ENCODE data around the gene RAPGEF5. TPM values are rescaled to one million over a fixed set of nuclear protein-coding genes. Genes with fewer than 3 reads are reported as not detected.
A peak's percentile ranks its signal among the peaks of the same experiment; 100 is the strongest.

Gene RAPGEF5
- total RNA-seq: 2.3 and 4.0 TPM in 2 replicates

DNA sequence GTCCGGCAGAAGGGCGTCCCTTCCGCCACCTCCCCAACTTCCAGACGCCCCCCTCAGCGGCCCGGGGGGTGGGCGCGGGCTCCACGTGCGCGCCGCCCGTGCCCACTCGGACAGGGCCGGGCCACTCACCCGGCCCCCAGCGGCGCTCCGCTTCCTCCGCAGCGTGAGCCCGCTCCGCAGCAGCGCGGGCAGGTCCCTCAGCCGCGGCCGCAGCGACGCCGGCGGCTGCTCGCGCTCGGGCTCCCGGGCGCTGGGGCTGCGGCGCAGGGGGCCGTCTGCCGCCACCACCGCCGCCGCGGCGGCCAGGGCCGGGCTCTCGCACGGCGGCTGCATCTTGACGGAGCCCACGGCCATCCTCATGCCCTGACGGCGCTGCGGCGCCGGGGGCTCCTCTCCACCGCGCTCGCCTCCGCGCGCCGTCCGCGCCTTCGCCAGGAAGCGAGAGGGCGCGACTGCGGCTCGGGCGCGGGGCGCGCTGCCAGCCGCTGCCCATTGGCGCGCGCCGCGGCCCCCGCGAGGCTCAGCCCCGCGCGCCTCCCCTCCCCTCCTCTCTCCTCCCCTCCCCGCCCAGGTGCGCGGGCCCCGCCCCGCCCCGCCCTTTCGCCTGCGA is at the start of gene RAPGEF5:
Gene RAPGEF5 (minus strand): TSS at position 454 of the 610 bp plus-strand sequence. CDS start 94 bp downstream, at position 360.
- DNase-seq (ENCODE audit: low read depth): no peak

- no peak for DNase-seq (ENCODE audit: low read depth)
Measured at GRCh38 chr7:22406715-22407114, 49.8 kb upstream of the RAPGEF5 start.

GRCh38 chr7:22404421-22405023 is 47.6 kb upstream of the RAPGEF5 start:
- DNase-seq (ENCODE audit: low read depth): peak; percentile 73

GRCh38 chr7:22403344-22403743 is 46.4 kb upstream of the RAPGEF5 start:
- DNase-seq (ENCODE audit: low read depth): no peak

DNA sequence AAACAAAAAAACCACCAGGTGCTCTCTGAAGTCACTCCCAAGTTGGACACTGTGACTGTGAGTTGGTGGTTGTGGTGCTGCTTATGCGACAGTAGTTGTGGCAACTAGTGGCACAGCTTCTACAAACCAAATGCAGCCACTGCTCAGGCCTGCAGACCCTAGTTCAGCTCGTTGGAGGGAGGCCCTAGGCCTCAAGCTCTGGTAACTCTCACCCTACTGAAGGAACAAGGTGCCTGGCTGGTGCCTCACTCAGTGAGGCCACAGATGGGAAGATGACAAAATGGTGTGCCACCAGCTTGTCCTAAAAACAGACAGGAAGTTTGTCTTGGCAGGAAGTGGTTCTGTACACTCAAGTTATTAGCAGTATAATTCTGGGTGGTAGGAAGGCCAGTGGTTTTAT is 45.3 kb upstream of the RAPGEF5 start:
- no peak for DNase-seq (ENCODE audit: low read depth)

DNA sequence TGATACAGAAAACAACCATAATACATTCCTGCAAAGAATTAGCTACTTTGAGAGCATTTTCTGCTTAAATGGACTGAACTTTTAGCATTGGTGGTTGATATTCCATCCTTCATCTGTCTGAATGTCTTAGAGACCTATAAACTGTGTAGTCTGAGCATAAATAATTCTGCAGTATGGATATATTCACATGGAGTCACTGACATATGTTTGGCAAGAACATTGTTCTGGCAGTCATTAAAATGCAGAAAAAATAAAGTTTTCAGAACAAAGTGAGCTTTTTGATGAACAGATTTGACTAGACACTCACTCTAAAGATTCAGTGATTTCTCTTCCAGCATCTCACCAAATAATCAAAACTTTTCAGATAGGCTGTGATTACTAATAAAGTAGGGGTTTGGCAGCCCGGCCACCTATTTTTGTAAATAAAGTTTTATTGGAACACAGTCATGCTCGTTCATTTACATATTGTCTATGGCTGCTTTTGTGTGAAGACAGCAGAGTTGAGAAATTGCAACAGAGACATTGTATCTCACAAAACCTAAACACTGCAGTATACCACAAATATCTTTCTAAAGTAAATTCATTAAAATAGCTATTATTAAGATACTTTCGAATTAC is 44.1 kb upstream of the RAPGEF5 start:
- no peak for DNase-seq (ENCODE audit: low read depth)

- no peak for DNase-seq (ENCODE audit: low read depth)
Measured at GRCh38 chr7:22400150-22400814, 43.3 kb upstream of the RAPGEF5 start.

DNA sequence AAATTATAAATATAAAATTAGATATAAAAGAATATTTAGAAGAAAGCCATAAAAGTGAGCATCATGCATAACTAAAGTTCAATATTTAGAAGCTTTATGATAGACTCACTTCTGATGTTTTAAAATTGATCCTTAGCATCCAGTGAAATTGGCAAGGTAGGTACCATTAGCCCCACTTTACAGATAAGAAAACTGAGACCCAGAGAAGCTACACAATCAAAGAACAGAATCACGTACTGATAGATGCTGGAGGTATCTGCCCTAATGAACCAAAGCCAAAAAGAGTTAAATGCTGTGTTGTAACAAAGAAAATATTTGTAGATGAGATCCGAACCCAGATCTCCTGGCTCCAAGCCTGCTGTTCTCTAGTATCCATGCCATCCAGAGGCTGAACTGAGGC is 42.6 kb upstream of the RAPGEF5 start:
- no peak for DNase-seq (ENCODE audit: low read depth)

DNA sequence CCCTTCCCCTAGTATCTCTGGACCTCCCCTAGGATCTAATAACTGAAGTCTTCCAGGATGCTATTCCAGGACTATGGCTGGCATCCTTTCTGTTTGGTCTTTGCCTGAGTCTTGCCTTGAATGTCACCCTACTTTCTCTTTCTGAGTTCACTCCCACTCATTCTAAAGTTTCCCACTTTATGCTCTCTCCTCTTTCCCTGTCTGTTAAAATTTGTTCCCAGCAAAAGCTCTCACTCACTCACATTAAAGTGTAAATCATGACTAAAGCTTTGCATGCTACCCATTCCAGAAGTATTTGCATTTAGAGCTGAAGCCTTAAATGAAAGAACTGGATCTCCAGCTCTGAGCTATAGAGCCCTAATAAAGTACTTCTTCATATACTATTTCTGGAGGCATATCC is 42.1 kb upstream of the RAPGEF5 start:
- no peak for DNase-seq (ENCODE audit: low read depth)

DNA sequence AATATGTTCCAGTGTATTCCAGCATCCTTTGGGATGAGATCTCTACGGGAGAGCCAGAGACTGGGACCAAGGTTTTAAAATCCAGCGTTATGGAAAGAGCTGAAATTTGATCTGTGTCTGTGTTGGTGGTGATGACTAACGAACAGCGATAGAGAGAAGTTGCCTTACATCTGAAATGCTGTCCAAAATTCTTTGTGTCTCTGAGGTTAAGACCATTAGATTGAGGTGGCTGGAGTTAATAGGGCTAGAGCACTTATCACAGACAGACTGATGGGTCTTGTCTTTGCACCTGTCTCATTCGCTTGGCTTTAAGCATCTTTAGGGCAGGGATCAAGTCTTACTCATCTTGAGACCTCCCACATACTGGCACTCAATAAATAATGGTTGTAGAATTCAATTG is 41.0 kb upstream of the RAPGEF5 start:
- no peak for DNase-seq (ENCODE audit: low read depth)

DNA sequence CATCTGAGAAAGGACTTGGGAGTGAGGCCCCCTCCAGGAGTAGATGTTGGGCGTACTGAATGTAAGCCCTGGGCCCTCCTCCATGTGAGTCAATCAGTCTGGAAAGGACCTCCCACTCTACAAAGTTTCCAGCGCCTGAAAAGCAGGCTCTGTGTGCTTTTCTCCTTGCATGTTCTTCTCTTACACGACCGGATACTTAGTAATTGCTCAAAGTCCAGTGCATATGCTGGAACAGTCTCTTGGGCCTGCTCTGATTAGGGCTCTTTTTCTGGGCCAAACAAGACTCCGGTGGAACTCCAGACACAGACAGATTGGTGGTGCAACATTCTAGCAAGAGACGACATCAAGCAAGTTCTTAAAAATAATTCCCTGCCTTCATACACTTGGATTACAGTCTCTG is 38.3 kb upstream of the RAPGEF5 start:
- no peak for DNase-seq (ENCODE audit: low read depth)

DNA sequence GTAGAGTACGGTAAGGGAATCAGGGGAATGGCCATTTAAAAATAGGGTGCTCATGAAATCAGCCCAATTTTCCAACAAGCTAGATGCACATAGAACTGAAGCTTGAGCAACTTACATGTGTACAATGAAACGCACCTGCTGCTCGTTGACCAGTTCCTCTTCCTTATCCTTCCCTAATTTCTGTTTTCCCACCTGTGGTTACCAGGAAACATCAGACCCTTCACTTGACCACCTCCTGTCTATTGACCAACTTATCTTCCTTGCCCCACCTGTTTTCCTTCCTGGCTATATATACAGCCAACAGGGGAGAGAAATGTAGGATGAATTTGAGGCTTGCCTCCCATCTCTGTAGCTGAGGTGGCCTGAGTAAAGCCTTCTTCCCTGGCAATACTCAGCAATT is 37.8 kb upstream of the RAPGEF5 start:
- DNase-seq (ENCODE audit: low read depth): no peak

- no peak for DNase-seq (ENCODE audit: low read depth)
Measured at GRCh38 chr7:22393913-22394729, 37.2 kb upstream of the RAPGEF5 start.

GRCh38 chr7:22390516-22390915 is 33.6 kb upstream of the RAPGEF5 start:
- no peak for DNase-seq (ENCODE audit: low read depth)

DNA sequence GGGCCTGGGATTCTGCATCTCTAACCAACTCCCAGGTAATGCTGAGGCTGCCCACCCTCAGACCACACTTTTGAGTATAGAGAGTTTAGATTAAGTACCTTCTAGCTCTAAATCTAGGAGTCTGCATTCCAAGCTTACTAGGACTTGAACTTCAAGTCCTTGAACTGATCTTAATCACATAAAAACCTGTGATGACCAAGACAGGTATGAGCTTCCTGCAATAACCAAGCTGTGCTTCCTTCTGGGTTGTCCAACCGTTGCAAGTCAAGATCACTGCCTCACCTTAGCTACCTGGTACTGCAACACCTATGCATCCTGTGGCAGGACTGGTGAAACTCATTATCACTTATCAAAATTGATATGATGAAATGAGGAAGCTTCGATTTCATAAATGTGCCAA is 32.9 kb upstream of the RAPGEF5 start:
- peak; percentile 18 for DNase-seq (ENCODE audit: low read depth)

- no peak for DNase-seq (ENCODE audit: low read depth)
Measured at GRCh38 chr7:22387583-22387982, 30.6 kb upstream of the RAPGEF5 start.

- no peak for DNase-seq (ENCODE audit: low read depth)
Measured at GRCh38 chr7:22386865-22387264, 29.9 kb upstream of the RAPGEF5 start.

DNA sequence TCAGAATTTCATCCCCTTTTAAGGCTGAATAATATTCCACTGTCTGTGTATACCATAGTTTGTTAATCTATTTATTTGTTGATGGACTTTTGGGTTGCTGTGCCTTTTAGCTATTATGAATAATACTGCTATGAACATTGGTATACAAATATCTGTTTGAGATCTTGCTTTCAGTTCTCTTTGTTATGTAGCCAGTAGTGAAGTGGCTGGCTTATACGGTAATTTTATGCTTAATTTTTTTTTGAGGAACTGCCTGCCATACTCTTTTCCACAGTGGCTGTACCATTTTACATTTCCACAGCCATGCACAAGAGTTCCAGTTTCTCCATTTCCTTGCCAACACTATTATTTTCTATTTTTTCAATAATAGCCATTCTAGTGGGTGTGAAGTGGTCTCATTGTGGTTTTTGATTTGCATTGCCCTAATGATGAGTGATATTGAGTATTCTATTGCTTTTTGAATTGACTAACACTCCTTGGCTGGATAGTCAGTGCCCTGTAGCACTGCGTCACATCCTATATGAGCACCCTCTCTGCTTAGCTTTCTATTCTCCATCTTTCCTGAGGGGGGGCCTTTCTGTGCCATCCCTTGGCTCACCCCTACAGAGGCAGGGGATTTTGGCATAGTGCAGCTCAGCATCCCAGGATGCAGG is 29.4 kb upstream of the RAPGEF5 start:
- no peak for DNase-seq (ENCODE audit: low read depth)

GRCh38 chr7:22385326-22385725 is 28.4 kb upstream of the RAPGEF5 start:
- no peak for DNase-seq (ENCODE audit: low read depth)

GRCh38 chr7:22380333-22380732 is 23.4 kb upstream of the RAPGEF5 start:
- no peak for DNase-seq (ENCODE audit: low read depth)

- DNase-seq (ENCODE audit: low read depth): no peak
Measured at GRCh38 chr7:22378199-22378980, 21.4 kb upstream of the RAPGEF5 start.
